GM19238 (cell line): ENCODE results near the gene PEX7.
"Not testable (repeated sequence)": the region's sequence is repeated elsewhere in the genome, so short reads cannot be mapped to it uniquely, and the experiment has no call there.

Experiments
- DNase-seq: peaks from one replicate; pipeline ENCODE4 v3.0.0; 2011; ENCODE audit warnings: low spot score; ENCODE audit not compliant: insufficient read length

PEX7 gene

GRCh38 chr6:136790411-136791295 is 31.7 kb upstream of the PEX7 start:
- no peak for DNase-seq

GRCh38 chr6:136791296-136792094 is 30.9 kb upstream of the PEX7 start:
- peak; percentile 4 for DNase-seq

- no peak for DNase-seq
Observed at GRCh38 chr6:136792095-136792409, 30.3 kb upstream of the PEX7 start.

GRCh38 chr6:136792410-136793262 is 29.8 kb upstream of the PEX7 start, which contains the start of gene MAP3K5:
Gene MAP3K5 (minus strand): TSS chr6:136792477. CDS start chr6:136792157, 320 bp downstream.
- DNase-seq, result peak; percentile 46

GRCh38 chr6:136793363-136793762 is 29.0 kb upstream of the PEX7 start:
- DNase-seq, result no peak

GRCh38 chr6:136795386-136795785 is 27.0 kb upstream of the PEX7 start:
- DNase-seq, result no peak

GRCh38 chr6:136795996-136796395 is 26.4 kb upstream of the PEX7 start:
- no peak for DNase-seq

- no peak for DNase-seq
Observed at GRCh38 chr6:136798044-136798443, 24.3 kb upstream of the PEX7 start.

- no peak for DNase-seq
Observed at GRCh38 chr6:136801581-136801980, 20.8 kb upstream of the PEX7 start.

GRCh38 chr6:136803608-136804007 is 18.8 kb upstream of the PEX7 start:
- no peak for DNase-seq

GRCh38 chr6:136809091-136809860 is 13.1 kb upstream of the PEX7 start:
- DNase-seq, result no peak

- no peak for DNase-seq
Observed at GRCh38 chr6:136811272-136811671, 11.1 kb upstream of the PEX7 start.

GRCh38 chr6:136812174-136812573 is 10.2 kb upstream of the PEX7 start:
- no peak for DNase-seq

GRCh38 chr6:136815608-136816007 is 6.8 kb upstream of the PEX7 start:
- DNase-seq, result not testable (repeated sequence)

GRCh38 chr6:136816656-136817055 is 5.7 kb upstream of the PEX7 start:
- DNase-seq, result no peak

GRCh38 chr6:136820561-136820960 is 1.8 kb upstream of the PEX7 start:
- DNase-seq, result no peak

- DNase-seq, result no peak
Observed at GRCh38 chr6:136822046-136822375, 381 bp upstream of the PEX7 start.

- DNase-seq, result no peak
Observed at GRCh38 chr6:136823128-136823660, 802 bp downstream of the PEX7 start.

- no peak for DNase-seq
Observed at GRCh38 chr6:136826216-136826615, 3.8 kb downstream of the PEX7 start.

GRCh38 chr6:136831873-136832562 is 9.6 kb downstream of the PEX7 start:
- DNase-seq, result no peak
